SK-N-SH (cell line): Measurements from ENCODE around the gene DEFB115. TPM values are rescaled to one million over a fixed set of nuclear protein-coding genes. Genes with fewer than 3 reads are reported as not detected.

Experiments used
- CTCF ChIA-PET: fragments of 300-600, 350-600 bp; formaldehyde crosslinking; extraction: SDS; loops from one replicate; lab custom pipeline; 2021; lab: Yijun Ruan, JAX
- POLR2A ChIA-PET: fragments of 350-600 bp; sonication (Branson Sonifier 250); formaldehyde crosslinking; extraction: SDS; loops from one replicate; lab custom pipeline; 2020; ENCODE audit warnings: antibody characterized with exemption, inconsistent platforms; lab: Yijun Ruan, JAX
- DNase-seq: peaks from one replicate; pipeline ENCODE4 v3.0.0; 2012
- H2AFZ ChIP-seq: fragments of 200-600 bp; sonication (generic); 2 replicates; pipeline ENCODE4 v1.8.1; 2016; ENCODE audit warnings: antibody characterized with exemption, mild to moderate bottlenecking, low read depth
- H3F3A ChIP-seq: fragments of 200-600 bp; sonication (generic); replicated peaks from 2 replicates; pipeline ENCODE3; 2016; ENCODE audit warnings: antibody characterized with exemption, mild to moderate bottlenecking; ENCODE audit not compliant: insufficient read depth
- H3K27ac ChIP-seq, 2 experiments: fragments of 200-500 bp in 1 of 2; fragments of 200-600 bp in 1 of 2; sonication (Bioruptor generic) in 1 of 2; sonication (generic), shearing (Covaris generic) in 1 of 2; 2 replicates each; pipeline versions ENCODE4 v1.5.1 to v1.6.1; 2014 to 2016; ENCODE audit warnings: low read depth in 2 of 2, inconsistent platforms in 1 of 2, low read length in 1 of 2, mild to moderate bottlenecking in 1 of 2, mixed read lengths in 1 of 2
- H3K27me3 ChIP-seq: fragments of 200-600 bp; sonication (generic), shearing (Covaris generic); 2 replicates; pipeline ENCODE4 v1.6.1; 2016; ENCODE audit warnings: mixed run types; ENCODE audit not compliant: insufficient read depth
- H3K36me3 ChIP-seq, 2 experiments: fragments of 200-500 bp in 1 of 2; fragments of 200-600 bp in 1 of 2; sonication (Bioruptor generic) in 1 of 2; sonication (generic) in 1 of 2; replicated peaks in 1 of 2; 2 replicates each; pipeline versions ENCODE3 to v1.5.1; 2014 to 2016; ENCODE audit warnings: low read length in 1 of 2, mild to moderate bottlenecking in 1 of 2; ENCODE audit not compliant: insufficient read depth in 2 of 2, control insufficient read depth in 1 of 2
- H3K4me1 ChIP-seq, 2 experiments: fragments of 200-500 bp in 1 of 2; fragments of 200-600 bp in 1 of 2; sonication (Bioruptor generic) in 1 of 2; sonication (generic), shearing (Covaris generic) in 1 of 2; 2 replicates each; pipeline versions ENCODE4 v1.5.1 to v1.6.1; 2014 to 2016; ENCODE audit warnings: low read depth in 1 of 2, low read length in 1 of 2, mixed run types in 1 of 2; ENCODE audit not compliant: insufficient read depth in 2 of 2, control insufficient read depth in 1 of 2
- H3K4me2 ChIP-seq: fragments of 200-600 bp; sonication (generic), shearing (Covaris generic); 2 replicates; pipeline ENCODE4 v1.6.1; 2017; ENCODE audit warnings: mixed run types
- H3K4me3 ChIP-seq, 2 experiments: fragments of 200-500 bp in 1 of 2; fragments of 200-600 bp in 1 of 2; sonication (Bioruptor generic) in 1 of 2; sonication (generic), shearing (Covaris generic) in 1 of 2; 2 replicates each; pipeline versions ENCODE4 v1.5.1 to v1.8.1; 2014 to 2016; ENCODE audit warnings: low read depth in 2 of 2, inconsistent platforms in 1 of 2, low read length in 1 of 2, mild to moderate bottlenecking in 1 of 2, mixed read lengths in 1 of 2, moderate library complexity in 1 of 2
- H3K79me2 ChIP-seq: fragments of 200-600 bp; sonication (generic); 2 replicates; pipeline ENCODE4 v1.8.1; 2017; ENCODE audit warnings: mild to moderate bottlenecking; ENCODE audit not compliant: insufficient read depth
- H3K9ac ChIP-seq: fragments of 200-600 bp; sonication (generic); 2 replicates; pipeline ENCODE4 v1.6.1; 2017; ENCODE audit warnings: mixed run types
- H3K9me2 ChIP-seq: fragments of 200-600 bp; sonication (generic); 2 replicates; pipeline ENCODE4 v1.6.1; 2017; ENCODE audit warnings: mixed run types
- H3K9me3 ChIP-seq: fragments of 200-600 bp; sonication (generic); 2 replicates; pipeline ENCODE4 v1.6.1; 2017; ENCODE audit warnings: mixed run types, mild to moderate bottlenecking, moderate library complexity
- H4K20me1 ChIP-seq: fragments of 200-600 bp; sonication (generic); 2 replicates; pipeline ENCODE4 v1.6.1; 2017; ENCODE audit warnings: mild to moderate bottlenecking, mixed run types; ENCODE audit not compliant: insufficient read depth
- EP300 ChIP-seq, 2 experiments: IDR thresholded peaks; 2 replicates each; pipeline versions ENCODE4 v1.4.0 to v1.6.1; 2012; ENCODE audit warnings: borderline replicate concordance in 1 of 2, low read depth in 1 of 2, low read length in 1 of 2
- FOSL2 ChIP-seq: IDR thresholded peaks from 2 replicates; pipeline ENCODE4 v1.4.0; 2012; ENCODE audit warnings: low read depth, mild to moderate bottlenecking, moderate library complexity, borderline replicate concordance
- FOXJ3 ChIP-seq: sonication (generic); formaldehyde crosslinking; IDR thresholded peaks from 2 replicates; pipeline ENCODE4 v1.5.1; 2020; ENCODE audit warnings: mild to moderate bottlenecking, missing genetic modification reagents
- FOXM1 ChIP-seq: IDR thresholded peaks from 2 replicates; pipeline ENCODE4 v1.4.0; 2012; ENCODE audit warnings: low read depth, mild to moderate bottlenecking
- GABPA ChIP-seq: IDR thresholded peaks from 2 replicates; pipeline ENCODE4 v1.4.0; 2012; ENCODE audit warnings: low read depth, mild to moderate bottlenecking
- GATA2 ChIP-seq: sonication (generic); formaldehyde crosslinking; IDR thresholded peaks from 2 replicates; pipeline ENCODE4 v1.5.0; 2020; ENCODE audit warnings: mild to moderate bottlenecking, missing genetic modification reagents
- JUND ChIP-seq: IDR thresholded peaks from 2 replicates; pipeline ENCODE4 v1.4.0; 2012
- MEF2A ChIP-seq: IDR thresholded peaks from 2 replicates; pipeline ENCODE4 v1.4.0; 2012; ENCODE audit warnings: low read depth, borderline replicate concordance
- MXI1 ChIP-seq: IDR thresholded peaks from 2 replicates; pipeline ENCODE4 v1.6.1; 2012; ENCODE audit warnings: mild to moderate bottlenecking, low read depth, low read length, improper control_type of control experiment
- NFIC ChIP-seq: IDR thresholded peaks from 2 replicates; pipeline ENCODE4 v1.4.0; 2012; ENCODE audit warnings: borderline replicate concordance
- NRF1 ChIP-seq: IDR thresholded peaks from 2 replicates; pipeline ENCODE4 v1.6.1; 2012; ENCODE audit warnings: low read depth, mild to moderate bottlenecking, low read length
- RCOR1 ChIP-seq: fragments of 150-350 bp; IDR thresholded peaks from 2 replicates; pipeline ENCODE4 v1.6.1; 2017; ENCODE audit warnings: antibody characterized with exemption, low read length
- RFX5 ChIP-seq: IDR thresholded peaks from 2 replicates; pipeline ENCODE4 v1.6.1; 2012; ENCODE audit warnings: mild to moderate bottlenecking, improper control_type of control experiment, low read length
- TAF1 ChIP-seq: IDR thresholded peaks from 2 replicates; pipeline ENCODE4 v1.6.1; 2012; ENCODE audit warnings: low read depth, mild to moderate bottlenecking, low read length, moderate library complexity, borderline replicate concordance
- TCF12 ChIP-seq: IDR thresholded peaks from 2 replicates; pipeline ENCODE4 v1.4.0; 2012
- TEAD4 ChIP-seq: IDR thresholded peaks from 2 replicates; pipeline ENCODE4 v1.4.0; 2012; ENCODE audit warnings: mild to moderate bottlenecking, borderline replicate concordance; ENCODE audit not compliant: insufficient read depth
- WGBS: methylation state at CpG from one replicate; pipeline ENCODE4 v1.1.6; 2017; ENCODE audit warnings: low lambda C conversion rate; 5-methylcytosine and 5-hydroxymethylcytosine counted together
- polyA plus RNA-seq, 3 experiments: library from polyadenylated mRNA; depleted of rRNA; stranded (reverse); fragments of >200 nt; gene quantifications; 2 replicates each; pipeline ENCODE4 v1.2.3, GENCODE V29; 2012
- TF ChIP-seq, protein P1 (sequence below): fragments of 150-350 bp; IDR thresholded peaks from 2 replicates; pipeline ENCODE4 v1.6.1; 2016; ENCODE audit warnings: mild to moderate bottlenecking, low read depth, low read length
- TF ChIP-seq, protein P2 (sequence below): fragments of 150-350 bp; IDR thresholded peaks from 2 replicates; pipeline ENCODE4 v1.6.1; 2017; ENCODE audit warnings: antibody characterized with exemption, low read length, low read depth, borderline replicate concordance
- TF ChIP-seq, protein P3 (sequence below): IDR thresholded peaks from 2 replicates; pipeline ENCODE4 v1.6.1; 2012; ENCODE audit warnings: mild to moderate bottlenecking, low read depth, low read length, moderate library complexity
- TF ChIP-seq, protein P4 (sequence below): fragments of 200-600 bp; sonication (generic); IDR thresholded peaks from 2 replicates; pipeline ENCODE4 v1.6.1; 2017; ENCODE audit warnings: antibody characterized with exemption, mild to moderate bottlenecking, moderate library complexity

The DEFB115 gene
- polyA plus RNA-seq, 1 of the 3 experiments (the other 2 are of a cell fraction): not detected

GRCh38 chr20:31239139-31239538 lies 18.3 kb upstream of the DEFB115 start:
- DNase-seq: no peak
- Histone ChIP-seq H3K9ac (no peak overlapping the region), H3K36me3 (no peaks in the 10 kb centered on the region), H3K79me2 (no peaks in the 10 kb centered on the region), H3K27ac (no peak overlapping the region), H2AFZ (no peak overlapping the region), H3K27me3 (no peaks in the 10 kb centered on the region), H3K9me2 (no peaks in the 10 kb centered on the region), H3K4me2 (no peak overlapping the region), H4K20me1 (no peaks in the 10 kb centered on the region), H3K4me1 (no peaks in the 10 kb centered on the region), H3K9me3 (no peaks in the 10 kb centered on the region), H3F3A (no peaks in the 10 kb centered on the region), H3K4me3 (no peak overlapping the region)
- TF ChIP-seq MXI1 (no peak), RFX5 (no peak), TCF12 (no peak), EP300 (IDR thresholded peaks at IDR 0.05; ENCODE audit: borderline replicate concordance in 1 of 2, low read depth in 1 of 2, low read length in 1 of 2) (no peak), RCOR1 (no peak), JUND (no peak), TEAD4 (no peak), FOSL2 (no peak), GATA2 (CRISPR knock-in tag) (no peak), MEF2A (no peak), GABPA (no peak)
- TF ChIP-seq, protein P1, sequence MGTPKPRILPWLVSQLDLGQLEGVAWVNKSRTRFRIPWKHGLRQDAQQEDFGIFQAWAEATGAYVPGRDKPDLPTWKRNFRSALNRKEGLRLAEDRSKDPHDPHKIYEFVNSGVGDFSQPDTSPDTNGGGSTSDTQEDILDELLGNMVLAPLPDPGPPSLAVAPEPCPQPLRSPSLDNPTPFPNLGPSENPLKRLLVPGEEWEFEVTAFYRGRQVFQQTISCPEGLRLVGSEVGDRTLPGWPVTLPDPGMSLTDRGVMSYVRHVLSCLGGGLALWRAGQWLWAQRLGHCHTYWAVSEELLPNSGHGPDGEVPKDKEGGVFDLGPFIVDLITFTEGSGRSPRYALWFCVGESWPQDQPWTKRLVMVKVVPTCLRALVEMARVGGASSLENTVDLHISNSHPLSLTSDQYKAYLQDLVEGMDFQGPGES: no peak
- POLR2A ChIA-PET: no interaction called here
- 3% methylated on average over 8 of the region's 8 CpGs for WGBS
- CTCF ChIA-PET: no interaction called here

DNA sequence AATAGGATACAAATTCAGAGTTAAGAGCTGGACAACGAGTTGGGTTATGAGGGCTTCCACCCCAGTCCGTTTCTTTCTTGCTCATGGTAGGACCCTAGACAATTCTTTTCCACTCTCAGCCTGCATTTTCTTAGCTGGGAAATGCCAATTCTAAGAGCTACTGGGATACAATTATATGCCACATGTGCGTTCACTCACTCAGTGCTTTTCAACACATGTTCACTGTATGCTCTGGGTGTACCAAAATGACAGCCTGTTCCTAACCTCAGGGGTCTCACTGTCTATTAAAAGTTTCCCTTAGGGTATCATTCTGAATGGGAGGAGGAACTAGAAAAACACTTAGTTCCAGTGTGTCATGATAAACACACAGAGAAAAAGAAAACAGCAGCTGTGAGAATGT lies 505 bp upstream of the DEFB115 start:
- Histone ChIP-seq H3K27ac (no peak overlapping the region), H3K79me2 (no peaks in the 10 kb centered on the region), H2AFZ (no peak overlapping the region), H3K36me3 (no peaks in the 10 kb centered on the region), H3K9me2 (no peaks in the 10 kb centered on the region), H3K4me2 (no peak overlapping the region), H4K20me1 (no peaks in the 10 kb centered on the region), H3F3A (no peaks in the 10 kb centered on the region), H3K27me3 (no peaks in the 10 kb centered on the region), H3K9me3 (no peaks in the 10 kb centered on the region), H3K4me1 (no peaks in the 10 kb centered on the region), H3K4me3 (no peak overlapping the region), H3K9ac (no peak overlapping the region)
- ChIA-PET POLR2A (no interaction called here), CTCF (no interaction called here)
- no peak for DNase-seq
- 5% methylated on average over 3 of the region's 3 CpGs for WGBS
- TF ChIP-seq GATA2 (CRISPR knock-in tag): no peak
- no peak for TF ChIP-seq TAF1
- TF ChIP-seq FOXM1: no peak
- no peak for TF ChIP-seq NRF1
- TF ChIP-seq, protein P1: no peak
- TF ChIP-seq, protein P2, sequence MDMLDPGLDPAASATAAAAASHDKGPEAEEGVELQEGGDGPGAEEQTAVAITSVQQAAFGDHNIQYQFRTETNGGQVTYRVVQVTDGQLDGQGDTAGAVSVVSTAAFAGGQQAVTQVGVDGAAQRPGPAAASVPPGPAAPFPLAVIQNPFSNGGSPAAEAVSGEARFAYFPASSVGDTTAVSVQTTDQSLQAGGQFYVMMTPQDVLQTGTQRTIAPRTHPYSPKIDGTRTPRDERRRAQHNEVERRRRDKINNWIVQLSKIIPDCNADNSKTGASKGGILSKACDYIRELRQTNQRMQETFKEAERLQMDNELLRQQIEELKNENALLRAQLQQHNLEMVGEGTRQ: no peak
- TF ChIP-seq FOXJ3 (CRISPR knock-in tag): no peak
- no peak for TF ChIP-seq NFIC
- TF ChIP-seq, protein P3, sequence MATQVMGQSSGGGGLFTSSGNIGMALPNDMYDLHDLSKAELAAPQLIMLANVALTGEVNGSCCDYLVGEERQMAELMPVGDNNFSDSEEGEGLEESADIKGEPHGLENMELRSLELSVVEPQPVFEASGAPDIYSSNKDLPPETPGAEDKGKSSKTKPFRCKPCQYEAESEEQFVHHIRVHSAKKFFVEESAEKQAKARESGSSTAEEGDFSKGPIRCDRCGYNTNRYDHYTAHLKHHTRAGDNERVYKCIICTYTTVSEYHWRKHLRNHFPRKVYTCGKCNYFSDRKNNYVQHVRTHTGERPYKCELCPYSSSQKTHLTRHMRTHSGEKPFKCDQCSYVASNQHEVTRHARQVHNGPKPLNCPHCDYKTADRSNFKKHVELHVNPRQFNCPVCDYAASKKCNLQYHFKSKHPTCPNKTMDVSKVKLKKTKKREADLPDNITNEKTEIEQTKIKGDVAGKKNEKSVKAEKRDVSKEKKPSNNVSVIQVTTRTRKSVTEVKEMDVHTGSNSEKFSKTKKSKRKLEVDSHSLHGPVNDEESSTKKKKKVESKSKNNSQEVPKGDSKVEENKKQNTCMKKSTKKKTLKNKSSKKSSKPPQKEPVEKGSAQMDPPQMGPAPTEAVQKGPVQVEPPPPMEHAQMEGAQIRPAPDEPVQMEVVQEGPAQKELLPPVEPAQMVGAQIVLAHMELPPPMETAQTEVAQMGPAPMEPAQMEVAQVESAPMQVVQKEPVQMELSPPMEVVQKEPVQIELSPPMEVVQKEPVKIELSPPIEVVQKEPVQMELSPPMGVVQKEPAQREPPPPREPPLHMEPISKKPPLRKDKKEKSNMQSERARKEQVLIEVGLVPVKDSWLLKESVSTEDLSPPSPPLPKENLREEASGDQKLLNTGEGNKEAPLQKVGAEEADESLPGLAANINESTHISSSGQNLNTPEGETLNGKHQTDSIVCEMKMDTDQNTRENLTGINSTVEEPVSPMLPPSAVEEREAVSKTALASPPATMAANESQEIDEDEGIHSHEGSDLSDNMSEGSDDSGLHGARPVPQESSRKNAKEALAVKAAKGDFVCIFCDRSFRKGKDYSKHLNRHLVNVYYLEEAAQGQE: no peak
- TF ChIP-seq, protein P4, sequence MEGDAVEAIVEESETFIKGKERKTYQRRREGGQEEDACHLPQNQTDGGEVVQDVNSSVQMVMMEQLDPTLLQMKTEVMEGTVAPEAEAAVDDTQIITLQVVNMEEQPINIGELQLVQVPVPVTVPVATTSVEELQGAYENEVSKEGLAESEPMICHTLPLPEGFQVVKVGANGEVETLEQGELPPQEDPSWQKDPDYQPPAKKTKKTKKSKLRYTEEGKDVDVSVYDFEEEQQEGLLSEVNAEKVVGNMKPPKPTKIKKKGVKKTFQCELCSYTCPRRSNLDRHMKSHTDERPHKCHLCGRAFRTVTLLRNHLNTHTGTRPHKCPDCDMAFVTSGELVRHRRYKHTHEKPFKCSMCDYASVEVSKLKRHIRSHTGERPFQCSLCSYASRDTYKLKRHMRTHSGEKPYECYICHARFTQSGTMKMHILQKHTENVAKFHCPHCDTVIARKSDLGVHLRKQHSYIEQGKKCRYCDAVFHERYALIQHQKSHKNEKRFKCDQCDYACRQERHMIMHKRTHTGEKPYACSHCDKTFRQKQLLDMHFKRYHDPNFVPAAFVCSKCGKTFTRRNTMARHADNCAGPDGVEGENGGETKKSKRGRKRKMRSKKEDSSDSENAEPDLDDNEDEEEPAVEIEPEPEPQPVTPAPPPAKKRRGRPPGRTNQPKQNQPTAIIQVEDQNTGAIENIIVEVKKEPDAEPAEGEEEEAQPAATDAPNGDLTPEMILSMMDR: no peak
